HL-60 (cell line): ENCODE measurements around the gene NR5A1.

ENCODE experiments used
- CTCF ChIP-seq: IDR thresholded peaks from one replicate; pipeline ENCODE4 v1.5.1; 2011; ENCODE audit warnings: low read length, control low read depth, inconsistent platforms; ENCODE audit not compliant: insufficient read depth
- GABPA ChIP-seq: IDR thresholded peaks from 2 replicates; pipeline ENCODE4 v1.6.1; 2012; ENCODE audit warnings: low read depth
- REST ChIP-seq: IDR thresholded peaks from 2 replicates; pipeline ENCODE4 v1.6.1; 2012; ENCODE audit warnings: low read depth; ENCODE audit not compliant: insufficient replicate concordance

GRCh38 chr9:124530246-124530645 lies 23.0 kb upstream of the NR5A1 start:
- TF ChIP-seq CTCF, result no peak
- no peak for TF ChIP-seq REST
- TF ChIP-seq GABPA, result no peak
